ENCODE measurements around the gene C1orf198. TPM values are rescaled to one million over a fixed set of nuclear protein-coding genes. Genes with fewer than 3 reads are reported as not detected.

C1orf198 gene
- total and polyA plus RNA-seq, 8 donors, result 16.5 to 35.3 (median 20.7) TPM

DNA sequence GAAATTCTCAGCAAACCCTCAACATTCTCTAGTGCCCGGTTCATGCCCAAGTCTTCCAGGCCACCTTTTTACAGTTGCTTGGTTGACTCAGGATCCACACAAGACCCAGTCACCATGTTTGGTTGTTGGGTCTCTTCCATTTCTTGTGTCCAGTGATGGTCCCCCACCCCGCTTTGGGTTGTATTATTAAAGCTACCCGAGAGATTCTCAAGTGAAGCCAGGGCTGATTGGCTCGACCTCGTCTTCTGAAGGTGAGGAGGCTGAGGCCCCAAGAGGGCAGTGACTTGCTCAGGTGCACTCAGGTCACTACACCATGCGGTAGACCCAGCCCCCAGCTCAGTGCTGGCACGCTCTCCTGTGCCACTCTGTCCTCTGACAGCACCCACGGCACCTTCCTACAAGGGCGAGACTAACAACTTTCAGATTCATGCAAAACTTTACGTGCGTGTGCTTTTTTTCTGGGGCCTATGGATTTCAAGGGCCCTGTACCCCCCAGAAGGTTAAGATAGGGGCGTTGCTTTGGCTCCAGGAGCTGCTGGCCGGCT is 70.9 kb downstream of the C1orf198 start:
- Histone ChIP-seq H3K9me3 (no peaks in the 10 kb centered on the region), H3K4me3 (no peak overlapping the region), H3K27me3 (no peaks in the 10 kb centered on the region), H3K27ac (no peak overlapping the region), H3K4me1 (no peaks in the 10 kb centered on the region), H3K36me3 (no peaks in the 10 kb centered on the region)
- DNase-seq (peak in 1 of 6 donors; percentile 42), FAIRE-seq (no peak), ATAC-seq (peak in 1 of 4 donors; percentile 8)
- WGBS, 2 donors, result 67 to 75% methylated on average over 13 of the region's 13 CpGs
- intact Hi-C loops (cut with DNase I), result loop anchor here in 2 of 3 donors (5.0 to 10.0 kb wide), 3 partner anchors 120 to 417 kb away; no protein-coding TSS in a partner anchor
- TF ChIP-seq, protein P1, sequence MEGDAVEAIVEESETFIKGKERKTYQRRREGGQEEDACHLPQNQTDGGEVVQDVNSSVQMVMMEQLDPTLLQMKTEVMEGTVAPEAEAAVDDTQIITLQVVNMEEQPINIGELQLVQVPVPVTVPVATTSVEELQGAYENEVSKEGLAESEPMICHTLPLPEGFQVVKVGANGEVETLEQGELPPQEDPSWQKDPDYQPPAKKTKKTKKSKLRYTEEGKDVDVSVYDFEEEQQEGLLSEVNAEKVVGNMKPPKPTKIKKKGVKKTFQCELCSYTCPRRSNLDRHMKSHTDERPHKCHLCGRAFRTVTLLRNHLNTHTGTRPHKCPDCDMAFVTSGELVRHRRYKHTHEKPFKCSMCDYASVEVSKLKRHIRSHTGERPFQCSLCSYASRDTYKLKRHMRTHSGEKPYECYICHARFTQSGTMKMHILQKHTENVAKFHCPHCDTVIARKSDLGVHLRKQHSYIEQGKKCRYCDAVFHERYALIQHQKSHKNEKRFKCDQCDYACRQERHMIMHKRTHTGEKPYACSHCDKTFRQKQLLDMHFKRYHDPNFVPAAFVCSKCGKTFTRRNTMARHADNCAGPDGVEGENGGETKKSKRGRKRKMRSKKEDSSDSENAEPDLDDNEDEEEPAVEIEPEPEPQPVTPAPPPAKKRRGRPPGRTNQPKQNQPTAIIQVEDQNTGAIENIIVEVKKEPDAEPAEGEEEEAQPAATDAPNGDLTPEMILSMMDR (IDR thresholded peaks at IDR 0.05), result no peak

DNA sequence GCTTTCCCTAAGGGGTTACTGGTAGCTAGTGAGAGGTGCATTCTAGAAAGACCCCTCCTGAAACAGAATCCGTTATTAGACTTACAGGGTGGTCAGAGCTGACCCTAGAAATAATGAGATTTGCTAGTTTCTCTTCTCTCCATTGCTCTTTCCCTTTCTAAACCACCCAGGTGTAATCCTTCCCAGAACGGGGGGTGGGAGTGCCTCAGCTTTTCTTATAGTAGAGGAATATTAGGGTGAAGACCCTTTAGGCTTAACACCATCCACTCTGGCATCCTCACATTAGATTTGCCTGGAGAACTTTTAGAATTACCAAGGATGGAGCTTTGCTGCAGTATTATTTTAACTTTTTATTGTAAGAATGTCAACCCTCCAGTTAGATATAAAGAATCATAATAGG is 71.7 kb downstream of the C1orf198 start:
- Histone ChIP-seq H3K27me3 (no peaks in the 10 kb centered on the region), H3K27ac (no peak overlapping the region), H3K36me3 (no peaks in the 10 kb centered on the region), H3K9me3 (no peaks in the 10 kb centered on the region), H3K4me3 (no peak overlapping the region), H3K4me1 (no peaks in the 10 kb centered on the region)
- WGBS, 2 donors, result 41 to 74% methylated on average over 2 of the region's 2 CpGs
- no peak for ATAC-seq
- TF ChIP-seq, protein P1 (IDR thresholded peaks at IDR 0.05), result no peak
- no peak for FAIRE-seq
- intact Hi-C loops (cut with DNase I), result loop anchor here in 2 of 3 donors (5.0 to 10.0 kb wide), 3 partner anchors 121 to 418 kb away; no protein-coding TSS in a partner anchor
- DNase-seq, result no peak

DNA sequence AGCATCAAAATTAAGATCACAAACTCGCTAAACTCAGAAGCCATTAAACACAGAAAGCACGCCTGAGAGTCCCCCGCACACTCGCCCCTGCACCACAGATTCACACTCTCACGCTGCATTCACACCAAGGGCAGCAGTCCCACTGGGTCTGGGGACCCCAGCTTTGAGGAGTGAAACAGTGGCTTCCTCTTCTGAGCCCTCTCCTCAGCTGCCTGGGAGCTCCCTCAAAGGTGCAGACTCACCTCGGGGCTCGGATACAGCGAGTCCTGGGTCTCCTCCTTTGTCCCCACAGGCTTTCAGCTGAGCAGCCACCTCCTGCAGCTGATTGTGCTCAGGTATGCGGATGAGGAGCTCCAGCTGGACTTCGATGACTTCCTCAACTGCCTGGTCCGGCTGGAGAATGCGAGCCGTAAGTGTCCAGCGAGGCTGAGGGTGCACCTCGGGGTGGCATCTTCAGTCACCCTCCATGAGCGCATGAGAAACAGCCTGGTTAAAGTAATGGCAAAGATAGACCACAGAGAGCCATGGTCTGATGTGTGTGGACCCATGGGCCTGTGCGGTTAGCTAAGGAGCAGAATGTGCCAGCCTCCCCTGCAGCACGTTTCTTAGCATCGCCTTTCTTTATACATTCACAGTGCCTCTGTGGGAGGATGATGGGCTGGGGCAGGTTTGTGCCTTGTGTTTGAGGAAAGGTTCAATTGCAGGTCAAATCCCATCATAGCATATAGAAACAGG is 73.3 kb downstream of the C1orf198 start:
- intact Hi-C loops (cut with DNase I), result loop anchor here in 2 of 3 donors (5.0 to 10.0 kb wide), 3 partner anchors 122 to 420 kb away; no protein-coding TSS in a partner anchor
- Histone ChIP-seq H3K4me1 (no peaks in the 10 kb centered on the region), H3K27me3 (no peaks in the 10 kb centered on the region), H3K36me3 (no peaks in the 10 kb centered on the region), H3K9me3 (no peaks in the 10 kb centered on the region), H3K27ac (no peak overlapping the region), H3K4me3 (no peak overlapping the region)
- no peak for FAIRE-seq
- TF ChIP-seq, protein P1 (IDR thresholded peaks at IDR 0.05), result no peak
- WGBS, 2 donors, result 88% methylated on average over 19 of the region's 19 CpGs
- DNase-seq, result no peak
- no peak for ATAC-seq

DNA sequence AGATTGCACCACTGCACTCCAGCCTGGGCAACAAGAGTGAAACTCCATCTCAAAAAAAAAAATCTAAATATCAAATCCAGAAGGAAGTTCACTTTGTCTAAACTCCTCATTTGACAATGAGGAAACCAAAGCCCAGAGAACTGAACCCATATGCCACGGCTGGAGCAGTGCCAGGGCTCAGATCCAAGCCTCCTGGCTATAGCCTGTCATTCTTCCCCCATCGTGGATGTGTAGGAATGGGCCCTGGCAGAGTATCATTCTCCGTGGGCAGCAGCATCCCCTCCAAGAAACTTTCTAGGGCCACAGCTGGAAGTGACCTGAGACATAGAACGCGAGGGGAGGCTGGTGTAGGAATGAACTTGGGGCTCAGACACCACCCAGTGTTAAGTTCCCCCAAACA is 73.9 kb downstream of the C1orf198 start:
- no peaks in the 10 kb centered on the region for H3K4me1 ChIP-seq

More for the DNA sequence above, 73.9 kb downstream of the C1orf198 start:
- H3K27ac ChIP-seq, result no peak overlapping the region
- no peaks in the 10 kb centered on the region for H3K9me3 ChIP-seq
- H3K36me3 ChIP-seq, result no peaks in the 10 kb centered on the region
- H3K4me3 ChIP-seq, result no peak overlapping the region
- intact Hi-C loops (cut with DNase I), result loop anchor here in 1 of 3 donors (10.0 kb wide), 1 partner anchor 420 kb away; no protein-coding TSS in a partner anchor
- ATAC-seq (no peak), FAIRE-seq (no peak), DNase-seq (no peak)
- no peaks in the 10 kb centered on the region for H3K27me3 ChIP-seq
- TF ChIP-seq, protein P1 (IDR thresholded peaks at IDR 0.05), result no peak
- 53 to 55% methylated on average over 5 of the region's 5 CpGs for WGBS, 2 donors
